HEK293 (cell line): ENCODE results near the gene FRMD4B.

Experiments used
- CTCF ChIA-PET: fragments of 350-600 bp; formaldehyde crosslinking; extraction: SDS; loops from one replicate; lab custom pipeline; 2021; ENCODE audit warnings: antibody characterized with exemption; lab: Yijun Ruan, JAX
- POLR2A ChIA-PET: fragments of 300-600 bp; formaldehyde crosslinking; extraction: SDS; loops from one replicate; lab custom pipeline; 2020; ENCODE audit warnings: antibody characterized with exemption, inconsistent platforms; lab: Yijun Ruan, JAX
- H3K27ac ChIP-seq: fragments of 200-500 bp; sonication (Bioruptor generic); 2 replicates; pipeline ENCODE4 v1.5.1; 2014; ENCODE audit warnings: low read depth, low read length, control low read depth, inconsistent platforms; ENCODE audit errors: extremely low read depth
- H3K36me3 ChIP-seq, 2 experiments: fragments of 200-500 bp in 1 of 2; sonication (Bioruptor generic) in 1 of 2; 1 replicate in 1 of 2; 2 replicates in 1 of 2; pipeline ENCODE4 v1.5.1; 2014 to 2017; ENCODE audit warnings: inconsistent platforms in 2 of 2, low read length in 2 of 2; ENCODE audit not compliant: control insufficient read depth in 2 of 2, insufficient read depth in 1 of 2
- H3K4me1 ChIP-seq: fragments of 200-500 bp; sonication (Bioruptor generic); 2 replicates; pipeline ENCODE4 v1.5.1; 2014; ENCODE audit warnings: mild to moderate bottlenecking, low read length, inconsistent platforms; ENCODE audit not compliant: control insufficient read depth, insufficient read depth
- H3K4me3 ChIP-seq: 2 replicates; pipeline ENCODE4 v1.5.1; 2011; ENCODE audit warnings: low read depth, mild to moderate bottlenecking, control low read depth, low read length, moderate library complexity
- H3K9me3 ChIP-seq: fragments of 200-500 bp; sonication (Bioruptor generic); 2 replicates; pipeline ENCODE4 v1.5.1; 2014; ENCODE audit warnings: low read depth, low read length, inconsistent platforms; ENCODE audit not compliant: control insufficient read depth, insufficient read depth
- ELK4 ChIP-seq: IDR thresholded peaks from 2 replicates; pipeline ENCODE4 v1.6.1; 2011; ENCODE audit warnings: mild to moderate bottlenecking, low read depth, low read length, borderline replicate concordance
- GLIS1 ChIP-seq: fragments of 450-650 bp; formaldehyde crosslinking; IDR thresholded peaks from 2 replicates; pipeline ENCODE4 v1.5.1; 2016; ENCODE audit warnings: missing biosample characterization, missing genetic modification characterization
- HOXA7 ChIP-seq: sonication (generic); formaldehyde crosslinking; IDR thresholded peaks from 2 replicates; pipeline ENCODE4 v1.8.1; 2022; ENCODE audit warnings: missing genetic modification reagents, borderline replicate concordance
- KLF8 ChIP-seq: fragments of 450-650 bp; formaldehyde crosslinking; IDR thresholded peaks from 2 replicates; pipeline ENCODE4 v1.5.1; 2016; ENCODE audit warnings: missing biosample characterization, missing genetic modification characterization
- RBAK ChIP-seq: fragments of 450-650 bp; formaldehyde crosslinking; IDR thresholded peaks from 2 replicates; pipeline ENCODE4 v1.5.1; 2016; ENCODE audit warnings: missing biosample characterization, missing genetic modification characterization
- SCRT2 ChIP-seq: fragments of 450-650 bp; formaldehyde crosslinking; IDR thresholded peaks from 2 replicates; pipeline ENCODE4 v1.5.1; 2016; ENCODE audit warnings: missing biosample characterization, missing genetic modification characterization
- ZBTB17 ChIP-seq: fragments of 450-650 bp; formaldehyde crosslinking; IDR thresholded peaks from 2 replicates; pipeline ENCODE4 v1.5.1; 2016; ENCODE audit warnings: missing biosample characterization, missing genetic modification characterization
- ZBTB48 ChIP-seq: fragments of 450-650 bp; formaldehyde crosslinking; IDR thresholded peaks from 2 replicates; pipeline ENCODE4 v1.5.1; 2016; ENCODE audit warnings: missing biosample characterization, missing genetic modification characterization
- ZFHX2 ChIP-seq: fragments of 450-650 bp; formaldehyde crosslinking; conservative IDR thresholded peaks from 2 replicates; pipeline ENCODE4 v1.5.1; 2016; ENCODE audit warnings: missing biosample characterization, missing genetic modification characterization
- ZFP3 ChIP-seq: fragments of 450-650 bp; formaldehyde crosslinking; IDR thresholded peaks from 2 replicates; pipeline ENCODE4 v1.5.1; 2016; ENCODE audit warnings: low read depth, missing biosample characterization, missing genetic modification characterization
- ZFP37 ChIP-seq: fragments of 450-650 bp; formaldehyde crosslinking; IDR thresholded peaks from 2 replicates; pipeline ENCODE4 v1.5.1; 2016; ENCODE audit warnings: missing biosample characterization, missing genetic modification characterization
- ZNF114 ChIP-seq: fragments of 450-650 bp; formaldehyde crosslinking; IDR thresholded peaks from 2 replicates; pipeline ENCODE4 v1.5.0; 2017; ENCODE audit warnings: missing biosample characterization, missing genetic modification characterization
- ZNF155 ChIP-seq: fragments of 450-650 bp; formaldehyde crosslinking; IDR thresholded peaks from 2 replicates; pipeline ENCODE4 v1.5.1; 2016; ENCODE audit warnings: missing biosample characterization, missing genetic modification characterization
- ZNF175 ChIP-seq: fragments of 450-650 bp; formaldehyde crosslinking; IDR thresholded peaks from 2 replicates; pipeline ENCODE4 v1.5.1; 2016; ENCODE audit warnings: missing biosample characterization, missing genetic modification characterization
- ZNF184 ChIP-seq: fragments of 450-650 bp; IDR thresholded peaks from 2 replicates; pipeline ENCODE4 v1.5.1; 2018; ENCODE audit warnings: missing biosample characterization, mild to moderate bottlenecking, missing genetic modification characterization
- ZNF202 ChIP-seq: fragments of 450-650 bp; formaldehyde crosslinking; IDR thresholded peaks from 2 replicates; pipeline ENCODE4 v1.5.1; 2016; ENCODE audit warnings: missing biosample characterization, missing genetic modification characterization, borderline replicate concordance
- ZNF24 ChIP-seq: fragments of 450-650 bp; formaldehyde crosslinking; IDR thresholded peaks from 2 replicates; pipeline ENCODE4 v1.5.1; 2016; ENCODE audit warnings: missing biosample characterization, missing genetic modification characterization
- ZNF274 ChIP-seq, 2 experiments: fragments of 200-500 bp in 1 of 2; fragments of 450-650 bp in 1 of 2; sonication (Bioruptor generic) in 1 of 2; formaldehyde crosslinking in 1 of 2; IDR thresholded peaks; 2 replicates each; pipeline versions ENCODE4 v1.5.1 to v1.6.1; 2014 to 2016; ENCODE audit warnings: borderline replicate concordance in 1 of 2, inconsistent platforms in 1 of 2, low read length in 1 of 2, missing biosample characterization in 1 of 2, missing genetic modification characterization in 1 of 2
- ZNF292 ChIP-seq: fragments of 450-650 bp; formaldehyde crosslinking; IDR thresholded peaks from 2 replicates; pipeline ENCODE4 v1.5.1; 2016; ENCODE audit warnings: low read depth, missing biosample characterization, missing genetic modification characterization, borderline replicate concordance
- ZNF302 ChIP-seq: fragments of 450-650 bp; formaldehyde crosslinking; IDR thresholded peaks from 2 replicates; pipeline ENCODE4 v1.5.1; 2016; ENCODE audit warnings: missing biosample characterization, missing genetic modification characterization, low read depth
- ZNF366 ChIP-seq: fragments of 450-650 bp; formaldehyde crosslinking; conservative IDR thresholded peaks from 2 replicates; pipeline ENCODE4 v1.5.1; 2016; ENCODE audit warnings: missing biosample characterization, missing genetic modification characterization
- ZNF473 ChIP-seq: fragments of 450-650 bp; formaldehyde crosslinking; IDR thresholded peaks from 2 replicates; pipeline ENCODE4 v1.5.1; 2017; ENCODE audit warnings: missing biosample characterization, missing genetic modification characterization
- ZNF514 ChIP-seq: fragments of 450-650 bp; formaldehyde crosslinking; IDR thresholded peaks from 2 replicates; pipeline ENCODE4 v1.5.1; 2016; ENCODE audit warnings: missing biosample characterization, missing genetic modification characterization
- ZNF585B ChIP-seq: fragments of 450-650 bp; formaldehyde crosslinking; IDR thresholded peaks from 2 replicates; pipeline ENCODE4 v1.5.1; 2016; ENCODE audit warnings: missing biosample characterization, missing genetic modification characterization
- ZNF610 ChIP-seq: fragments of 450-650 bp; formaldehyde crosslinking; IDR thresholded peaks from 2 replicates; pipeline ENCODE4 v1.5.1; 2016; ENCODE audit warnings: missing biosample characterization, missing genetic modification characterization, borderline replicate concordance
- ZNF629 ChIP-seq: fragments of 450-650 bp; formaldehyde crosslinking; IDR thresholded peaks from 2 replicates; pipeline ENCODE4 v1.5.1; 2017; ENCODE audit warnings: missing biosample characterization, missing genetic modification characterization
- ZNF645 ChIP-seq: fragments of 450-650 bp; formaldehyde crosslinking; IDR thresholded peaks from 2 replicates; pipeline ENCODE4; 2016; ENCODE audit warnings: missing biosample characterization, missing genetic modification characterization
- ZNF692 ChIP-seq: fragments of 450-650 bp; formaldehyde crosslinking; IDR thresholded peaks from 2 replicates; pipeline ENCODE4 v1.5.1; 2016; ENCODE audit warnings: missing biosample characterization, missing genetic modification characterization
- ZNF747 ChIP-seq: fragments of 450-650 bp; formaldehyde crosslinking; IDR thresholded peaks from 2 replicates; pipeline ENCODE4 v1.5.1; 2016; ENCODE audit warnings: missing biosample characterization, missing genetic modification characterization
- ZNF791 ChIP-seq: fragments of 450-650 bp; formaldehyde crosslinking; IDR thresholded peaks from 2 replicates; pipeline ENCODE4 v1.5.1; 2016; ENCODE audit warnings: missing biosample characterization, missing genetic modification characterization
- TF ChIP-seq, protein P1 (sequence below): fragments of 450-650 bp; formaldehyde crosslinking; IDR thresholded peaks from 2 replicates; pipeline ENCODE4 v1.5.1; 2016; ENCODE audit warnings: missing biosample characterization, missing genetic modification characterization
- TF ChIP-seq, protein P2 (sequence below): fragments of 450-650 bp; formaldehyde crosslinking; IDR thresholded peaks from 2 replicates; pipeline ENCODE4 v1.5.1; 2016; ENCODE audit warnings: missing biosample characterization, missing genetic modification characterization

The FRMD4B gene

DNA sequence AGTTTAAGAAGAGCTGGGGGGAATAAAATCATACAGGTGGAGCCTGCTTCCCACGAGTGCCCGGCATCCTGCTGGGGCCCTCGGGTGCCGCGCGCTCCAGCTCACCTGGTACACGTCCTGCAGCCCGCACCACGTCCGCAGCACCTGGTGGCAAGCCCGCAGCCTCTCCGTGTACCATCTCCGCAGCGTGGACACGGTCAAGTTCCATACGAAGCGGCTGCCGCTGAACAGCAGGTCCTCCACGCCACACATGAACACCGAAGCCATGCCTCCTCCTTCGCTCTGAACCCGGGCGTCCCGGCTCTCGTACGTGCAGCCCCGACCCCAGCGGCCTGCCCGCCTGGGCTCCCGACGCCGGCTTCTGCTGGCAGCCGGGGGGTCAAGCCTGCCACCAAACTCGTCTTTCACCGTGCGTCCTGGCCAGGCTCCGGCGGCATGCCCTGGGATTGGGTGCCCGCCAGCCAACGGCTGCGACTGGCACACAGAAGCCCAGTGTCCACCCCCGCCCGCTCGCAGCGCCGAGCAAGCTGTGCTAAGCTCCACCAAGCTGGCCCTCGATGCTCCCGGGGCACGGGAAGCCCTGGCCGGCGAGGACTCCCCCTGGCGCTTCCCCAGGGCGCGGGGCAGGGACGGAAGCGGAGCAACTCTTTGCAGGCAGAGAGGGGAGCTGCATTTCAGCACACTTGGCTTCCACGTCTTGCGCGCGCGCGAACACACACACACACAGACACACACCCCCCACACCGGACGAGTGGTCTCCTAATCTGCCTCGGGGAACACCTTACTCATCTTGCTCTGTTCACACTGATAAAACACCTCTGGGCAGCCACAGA, at the start of gene FRMD4B:
FRMD4B (minus strand) TSS at position 366 of the 833 bp plus-strand sequence; CDS start at position 267, 99 bp downstream.
- Histone ChIP-seq H3K4me1 (no peaks in the 10 kb centered on the region; the same call in 1 of the 2 replicates), H3K36me3 (no peaks in the 10 kb centered on the region), H3K4me3 (peak within 1 kb of the TSS; percentile 54), H3K27ac (no peak within 1 kb of the TSS; the same call in 1 of the 2 replicates), H3K9me3 (no peaks in the 10 kb centered on the region)
- ChIA-PET CTCF (interaction anchor here (0.6 to 2.1 kb wide), 6 partner anchors 24 to 541 kb away, joined by 3 to 6 read pairs (median 4); no protein-coding TSS in a partner anchor), POLR2A (no interaction called here)
- no peak for TF ChIP-seq ZNF473 (tag by site-specific recombination)
- TF ChIP-seq ELK4 = no peak
- no peak for TF ChIP-seq ZNF184 (tag by site-specific recombination)
- no peak for TF ChIP-seq RBAK (tag by site-specific recombination)
- TF ChIP-seq ZNF585B = no peak
- TF ChIP-seq ZNF629 (tag by site-specific recombination) = no peak
- no peak for TF ChIP-seq ZNF292 (tag by site-specific recombination)
- no peak for TF ChIP-seq ZNF514 (tag by site-specific recombination)
- TF ChIP-seq, protein P1, sequence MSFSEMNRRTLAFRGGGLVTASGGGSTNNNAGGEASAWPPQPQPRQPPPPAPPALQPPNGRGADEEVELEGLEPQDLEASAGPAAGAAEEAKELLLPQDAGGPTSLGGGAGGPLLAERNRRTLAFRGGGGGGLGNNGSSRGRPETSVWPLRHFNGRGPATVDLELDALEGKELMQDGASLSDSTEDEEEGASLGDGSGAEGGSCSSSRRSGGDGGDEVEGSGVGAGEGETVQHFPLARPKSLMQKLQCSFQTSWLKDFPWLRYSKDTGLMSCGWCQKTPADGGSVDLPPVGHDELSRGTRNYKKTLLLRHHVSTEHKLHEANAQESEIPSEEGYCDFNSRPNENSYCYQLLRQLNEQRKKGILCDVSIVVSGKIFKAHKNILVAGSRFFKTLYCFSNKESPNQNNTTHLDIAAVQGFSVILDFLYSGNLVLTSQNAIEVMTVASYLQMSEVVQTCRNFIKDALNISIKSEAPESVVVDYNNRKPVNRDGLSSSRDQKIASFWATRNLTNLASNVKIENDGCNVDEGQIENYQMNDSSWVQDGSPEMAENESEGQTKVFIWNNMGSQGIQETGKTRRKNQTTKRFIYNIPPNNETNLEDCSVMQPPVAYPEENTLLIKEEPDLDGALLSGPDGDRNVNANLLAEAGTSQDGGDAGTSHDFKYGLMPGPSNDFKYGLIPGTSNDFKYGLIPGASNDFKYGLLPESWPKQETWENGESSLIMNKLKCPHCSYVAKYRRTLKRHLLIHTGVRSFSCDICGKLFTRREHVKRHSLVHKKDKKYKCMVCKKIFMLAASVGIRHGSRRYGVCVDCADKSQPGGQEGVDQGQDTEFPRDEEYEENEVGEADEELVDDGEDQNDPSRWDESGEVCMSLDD (tag by site-specific recombination) = no peak
- TF ChIP-seq ZBTB17 (tag by site-specific recombination) = peak; percentile 94
- no peak for TF ChIP-seq ZFHX2 (tag by site-specific recombination)
- no peak for TF ChIP-seq ZNF747
- TF ChIP-seq ZNF302 (tag by site-specific recombination) = no peak
- no peak for TF ChIP-seq ZNF274 (IDR thresholded peaks at IDR 0.05; ENCODE audit: low read length)
- no peak for TF ChIP-seq ZNF274 (tag by site-specific recombination; IDR thresholded peaks at IDR 0.05; ENCODE audit: borderline replicate concordance)
- no peak for TF ChIP-seq ZFP3
- TF ChIP-seq ZNF155 (tag by site-specific recombination) = no peak
- TF ChIP-seq ZNF366 (tag by site-specific recombination) = no peak
- TF ChIP-seq ZNF175 (tag by site-specific recombination) = no peak
- peak; percentile 75 for TF ChIP-seq SCRT2
- TF ChIP-seq ZNF645 = no peak
- TF ChIP-seq ZNF791 (tag by site-specific recombination) = no peak
- TF ChIP-seq, protein P2, sequence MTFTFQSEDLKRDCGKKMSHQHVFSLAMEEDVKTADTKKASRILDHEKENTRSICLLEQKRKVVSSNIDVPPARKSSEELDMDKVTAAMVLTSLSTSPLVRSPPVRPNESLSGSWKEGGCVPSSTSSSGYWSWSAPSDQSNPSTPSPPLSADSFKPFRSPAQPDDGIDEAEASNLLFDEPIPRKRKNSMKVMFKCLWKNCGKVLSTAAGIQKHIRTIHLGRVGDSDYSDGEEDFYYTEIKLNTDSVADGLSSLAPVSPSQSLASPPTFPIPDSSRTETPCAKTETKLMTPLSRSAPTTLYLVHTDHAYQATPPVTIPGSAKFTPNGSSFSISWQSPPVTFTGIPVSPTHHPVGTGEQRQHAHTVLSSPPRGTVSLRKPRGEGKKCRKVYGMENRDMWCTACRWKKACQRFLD = no peak
- TF ChIP-seq KLF8 = no peak
- no peak for TF ChIP-seq ZFP37
- no peak for TF ChIP-seq ZNF114 (tag by site-specific recombination)
- TF ChIP-seq ZNF610 (tag by site-specific recombination) = no peak
- no peak for TF ChIP-seq ZNF692 (tag by site-specific recombination)
- TF ChIP-seq ZNF202 (tag by site-specific recombination) = no peak
- TF ChIP-seq ZBTB48 (tag by site-specific recombination) = peak; percentile 49; the same call in 1 of the 2 replicates
- TF ChIP-seq GLIS1 (tag by site-specific recombination) = peak; percentile 50
- TF ChIP-seq HOXA7 (CRISPR knock-in tag) = no peak
- no peak for TF ChIP-seq ZNF24 (tag by site-specific recombination)
